ENCODE results near the gene COG7.
"Not testable (repeated sequence)": the region's sequence is repeated elsewhere in the genome, so short reads cannot be mapped to it uniquely, and the experiment has no call there.

The COG7 gene

GRCh38 chr16:23448392-23448791 is 4.6 kb downstream of the COG7 start:
- no peak for TF ChIP-seq POLR2A (IDR thresholded peaks at IDR 0.05; ENCODE audit: low read depth, low read length)
- no peak for FAIRE-seq
- DNase-seq (ENCODE audit: insufficient read length, low spot score): no peak

GRCh38 chr16:23437542-23437941 is 15.4 kb downstream of the COG7 start:
- DNase-seq (ENCODE audit: insufficient read length, low spot score); FAIRE-seq: not testable (repeated sequence)

DNA sequence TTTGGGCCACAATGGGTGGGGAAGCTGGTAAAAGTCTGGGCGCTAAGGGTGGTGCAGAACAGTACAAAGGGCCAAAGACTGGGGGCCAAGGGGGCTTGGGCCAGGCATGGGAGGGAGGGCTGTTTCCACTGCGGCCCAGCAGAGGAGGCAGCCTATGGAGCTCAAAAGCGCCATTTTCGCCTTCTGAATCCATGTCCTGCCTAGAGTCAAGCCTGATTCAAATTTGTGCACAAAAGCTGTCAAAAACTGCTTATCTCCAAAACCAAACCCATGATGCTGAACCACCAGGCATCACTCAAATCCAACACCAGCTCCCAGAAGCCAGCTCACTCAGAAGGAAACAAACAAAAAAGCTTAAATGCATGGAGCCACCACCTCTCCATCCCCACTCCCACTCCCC is 16.0 kb downstream of the COG7 start:
- no peak for TF ChIP-seq POLR2A (IDR thresholded peaks at IDR 0.05; ENCODE audit: low read depth, low read length)
- FAIRE-seq: no peak

GRCh38 chr16:23435500-23435899 is 17.5 kb downstream of the COG7 start:
- FAIRE-seq (peak; percentile 45), DNase-seq (ENCODE audit: insufficient read length, low spot score) (peak; percentile 46)
- no peak for TF ChIP-seq POLR2A (IDR thresholded peaks at IDR 0.05; ENCODE audit: low read depth, low read length)

More for the DNA sequence above, 16.0 kb downstream of the COG7 start:
- DNase-seq (ENCODE audit: insufficient read length, low spot score): no peak

DNA sequence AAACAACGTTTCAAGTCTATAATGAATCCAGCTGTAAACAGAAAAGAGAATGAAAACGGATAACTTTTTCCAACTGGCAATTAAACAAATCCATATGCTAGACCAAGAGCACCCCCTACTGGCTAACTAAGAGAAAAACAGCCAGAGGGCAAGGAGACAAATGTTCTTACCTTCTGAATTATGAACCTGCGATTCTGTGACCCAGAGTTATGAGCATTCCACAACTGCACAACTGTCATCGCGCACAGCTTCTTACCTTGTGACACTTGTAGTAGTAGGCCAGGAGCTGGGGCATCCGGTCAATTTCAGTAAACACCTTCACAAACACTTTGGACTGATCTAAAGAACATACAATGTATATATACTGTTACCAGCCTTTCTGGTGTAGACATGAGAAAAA is 18.6 kb downstream of the COG7 start:
- no peak for FAIRE-seq

GRCh38 chr16:23433261-23433920 is 19.6 kb downstream of the COG7 start:
- no peak for FAIRE-seq
- DNase-seq (ENCODE audit: insufficient read length, low spot score): no peak
- TF ChIP-seq POLR2A (IDR thresholded peaks at IDR 0.05; ENCODE audit: low read depth, low read length): no peak

More for the DNA sequence above, 18.6 kb downstream of the COG7 start:
- no peak for TF ChIP-seq POLR2A (IDR thresholded peaks at IDR 0.05; ENCODE audit: low read depth, low read length)
- DNase-seq (ENCODE audit: insufficient read length, low spot score): no peak

GRCh38 chr16:23432176-23433128 is 20.5 kb downstream of the COG7 start:
- FAIRE-seq (no peak), DNase-seq (ENCODE audit: insufficient read length, low spot score) (no peak)
- TF ChIP-seq POLR2A (IDR thresholded peaks at IDR 0.05; ENCODE audit: low read depth, low read length): no peak

GRCh38 chr16:23428351-23428750 is 24.6 kb downstream of the COG7 start:
- TF ChIP-seq POLR2A (IDR thresholded peaks at IDR 0.05; ENCODE audit: low read depth, low read length): no peak
- FAIRE-seq (no peak), DNase-seq (ENCODE audit: insufficient read length, low spot score) (no peak)

DNA sequence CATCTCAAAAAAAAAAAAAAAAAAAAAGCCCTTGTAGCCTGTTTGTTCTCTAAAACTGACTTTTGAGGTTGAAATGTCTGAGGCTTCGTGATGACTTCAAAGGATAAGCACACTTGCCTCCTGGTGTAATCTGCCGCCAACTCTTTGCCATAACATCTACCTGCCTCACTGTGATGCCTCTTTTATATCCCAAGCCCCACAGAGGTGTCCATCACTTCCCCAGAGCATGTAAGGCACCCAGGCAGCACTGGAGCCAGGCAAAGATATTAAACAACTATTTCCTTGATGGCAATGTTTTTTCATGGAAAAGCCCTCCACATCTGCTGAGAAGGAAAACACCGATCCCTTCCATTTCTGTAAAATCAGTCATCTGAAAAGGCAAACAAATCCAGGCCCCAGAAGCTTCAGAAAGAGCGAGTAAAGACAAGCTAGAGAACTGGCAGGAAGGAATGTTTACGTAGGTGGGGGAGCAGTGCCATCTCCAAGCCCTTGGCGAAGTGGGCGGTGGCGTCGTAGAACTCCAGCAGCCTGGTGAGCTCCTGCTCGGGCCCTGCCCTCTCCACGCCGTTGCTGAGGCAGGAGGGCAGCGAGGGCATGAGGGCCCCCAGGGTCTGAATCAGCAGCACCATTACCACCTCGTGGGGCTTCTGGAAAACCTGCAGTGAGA is 28.6 kb downstream of the COG7 start:
- DNase-seq (ENCODE audit: insufficient read length, low spot score) (no peak), FAIRE-seq (no peak)
- TF ChIP-seq POLR2A (IDR thresholded peaks at IDR 0.05; ENCODE audit: low read depth, low read length): no peak

- DNase-seq (ENCODE audit: insufficient read length, low spot score) (peak; percentile 47), FAIRE-seq (peak; percentile 86)
- TF ChIP-seq POLR2A (IDR thresholded peaks at IDR 0.05; ENCODE audit: low read depth, low read length): no peak
Measured at GRCh38 chr16:23423496-23424049, 29.4 kb downstream of the COG7 start.

GRCh38 chr16:23420011-23420410 is 33.0 kb downstream of the COG7 start:
- FAIRE-seq (no peak), DNase-seq (ENCODE audit: insufficient read length, low spot score) (no peak)
- TF ChIP-seq POLR2A (IDR thresholded peaks at IDR 0.05; ENCODE audit: low read depth, low read length): no peak

DNA sequence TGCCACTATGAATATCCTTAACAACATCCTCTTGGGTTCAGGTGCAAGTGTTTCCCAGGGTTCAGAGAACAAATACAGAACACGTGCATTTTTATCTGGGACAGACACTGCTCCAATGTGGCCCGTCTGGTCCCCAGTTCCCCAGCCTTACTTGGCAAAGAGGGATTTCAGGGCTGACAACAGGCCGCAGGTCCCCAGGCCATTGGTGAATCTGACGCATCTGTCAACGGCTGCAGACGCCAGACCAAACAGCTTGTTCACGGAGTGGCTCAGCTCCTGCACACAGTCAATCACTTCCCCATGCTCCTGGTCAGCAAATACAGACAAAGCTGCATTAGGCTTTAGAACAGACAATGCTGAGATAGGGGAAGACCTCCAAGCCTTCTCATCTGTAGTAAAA is 36.2 kb downstream of the COG7 start:
- DNase-seq (ENCODE audit: insufficient read length, low spot score): no peak
- FAIRE-seq: no peak
- no peak for TF ChIP-seq POLR2A (IDR thresholded peaks at IDR 0.05; ENCODE audit: low read depth, low read length)

DNA sequence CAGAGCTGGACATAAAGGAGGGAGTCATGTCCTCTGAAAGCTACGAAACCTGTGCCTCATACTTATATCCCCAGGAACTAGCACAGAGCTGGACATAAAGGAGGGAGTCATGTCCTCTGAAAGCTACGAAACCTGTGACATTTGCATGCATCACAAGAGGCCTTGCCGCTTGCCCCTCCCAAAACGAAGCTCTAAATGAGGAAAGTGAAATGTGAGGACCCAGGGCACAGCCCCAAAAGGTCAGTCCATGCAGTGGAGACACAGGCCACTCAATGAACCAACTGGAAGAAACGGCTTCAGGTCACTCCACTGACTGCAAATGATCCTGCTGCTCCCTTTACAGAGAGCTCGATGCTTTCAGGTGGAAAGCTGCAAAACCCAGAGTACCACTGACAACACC is 38.3 kb downstream of the COG7 start:
- DNase-seq (ENCODE audit: insufficient read length, low spot score): no peak
- no peak for FAIRE-seq
- TF ChIP-seq POLR2A (IDR thresholded peaks at IDR 0.05; ENCODE audit: low read depth, low read length): no peak

- DNase-seq (ENCODE audit: insufficient read length, low spot score) (no peak), FAIRE-seq (no peak)
- TF ChIP-seq POLR2A (IDR thresholded peaks at IDR 0.05; ENCODE audit: low read depth, low read length): no peak
Measured at GRCh38 chr16:23410176-23410575, 42.8 kb downstream of the COG7 start.

All from H54 (cell line).